NCI-H2171 treated with DMSO at 0.1 percent for 48 hours (cell line): ENCODE data around the gene NOL4L.

ENCODE experiments used
- DNase-seq: peaks from one replicate; lab custom pipeline; 2025; lab: John Stamatoyannopoulos, UW

NOL4L gene

GRCh38 chr20:32483351-32484224, 101.5 kb downstream of the NOL4L start:
- peak; percentile 93 for DNase-seq

- no peak for DNase-seq
Measured at GRCh38 chr20:32482442-32483261, 102.5 kb downstream of the NOL4L start.

- no peak for DNase-seq
Measured at GRCh38 chr20:32482143-32482441, 103.0 kb downstream of the NOL4L start.

GRCh38 chr20:32481311-32482142, 103.6 kb downstream of the NOL4L start:
- DNase-seq = no peak

- DNase-seq = peak; percentile 30
Measured at GRCh38 chr20:32480371-32481241, 104.5 kb downstream of the NOL4L start.

- DNase-seq = no peak
Measured at GRCh38 chr20:32479697-32480171, 105.4 kb downstream of the NOL4L start.

- no peak for DNase-seq
Measured at GRCh38 chr20:32479012-32479411, 106.1 kb downstream of the NOL4L start.

GRCh38 chr20:32478576-32478975, 106.6 kb downstream of the NOL4L start:
- no peak for DNase-seq

GRCh38 chr20:32477594-32478512, 107.3 kb downstream of the NOL4L start:
- no peak for DNase-seq

GRCh38 chr20:32476684-32477593, 108.2 kb downstream of the NOL4L start:
- DNase-seq = no peak

- no peak for DNase-seq
Measured at GRCh38 chr20:32474967-32475811, 109.9 kb downstream of the NOL4L start.

- DNase-seq = no peak
Measured at GRCh38 chr20:32474717-32474966, 110.5 kb downstream of the NOL4L start.

GRCh38 chr20:32474009-32474716, 111.0 kb downstream of the NOL4L start:
- no peak for DNase-seq

GRCh38 chr20:32473231-32474008, 111.7 kb downstream of the NOL4L start:
- no peak for DNase-seq

GRCh38 chr20:32472581-32473207, 112.4 kb downstream of the NOL4L start:
- DNase-seq = no peak

GRCh38 chr20:32470940-32471339, 114.2 kb downstream of the NOL4L start:
- DNase-seq = no peak
